ENCODE data around the gene MRAP2. TPM values are rescaled to one million over a fixed set of nuclear protein-coding genes. Genes with fewer than 3 reads are reported as not detected.
"Not testable (repeated sequence)": the region's sequence is repeated elsewhere in the genome, so short reads cannot be mapped to it uniquely, and the experiment has no call there.

MRAP2 gene
- total RNA-seq, 2 experiments from 2014 or later, result not detected

DNA sequence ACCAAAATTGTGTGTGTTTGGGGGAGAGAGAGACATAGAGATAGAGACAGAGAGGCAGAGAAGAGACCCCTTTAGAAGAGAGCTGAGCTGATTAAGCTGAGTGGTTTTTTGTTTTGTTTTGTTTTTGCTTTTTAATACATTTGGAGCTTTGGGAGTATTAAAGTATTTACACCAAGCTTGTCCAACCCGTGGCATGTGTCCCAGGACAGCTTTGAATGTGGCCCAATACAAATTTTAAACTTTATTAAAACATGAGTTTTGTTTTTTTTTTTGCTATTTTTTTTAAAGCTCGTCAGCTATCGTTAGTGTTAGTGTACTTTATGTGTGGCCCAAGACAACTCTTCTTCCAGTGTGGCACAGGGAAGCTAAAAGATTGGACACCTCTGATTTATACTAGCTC lies 56.0 kb downstream of the MRAP2 start:
- DNase-seq, result no peak
- Mint-ChIP-seq H3K36me3 (ENCODE audit: low read depth) (no peaks in the 10 kb centered on the region), H3K4me1 (ENCODE audit: low read depth) (peaks cover 2% of the 10 kb centered on the region), H3K27me3 (ENCODE audit: low read depth) (peaks cover 6% of the 10 kb centered on the region), H3K27ac (no peak overlapping the region), H3K9me3 (no peaks in the 10 kb centered on the region), H3K4me3 (no peak overlapping the region)
- intact Hi-C loops (cut with micrococcal nuclease), result no loop called here
- CTCF ChIA-PET, result no interaction called here

DNA sequence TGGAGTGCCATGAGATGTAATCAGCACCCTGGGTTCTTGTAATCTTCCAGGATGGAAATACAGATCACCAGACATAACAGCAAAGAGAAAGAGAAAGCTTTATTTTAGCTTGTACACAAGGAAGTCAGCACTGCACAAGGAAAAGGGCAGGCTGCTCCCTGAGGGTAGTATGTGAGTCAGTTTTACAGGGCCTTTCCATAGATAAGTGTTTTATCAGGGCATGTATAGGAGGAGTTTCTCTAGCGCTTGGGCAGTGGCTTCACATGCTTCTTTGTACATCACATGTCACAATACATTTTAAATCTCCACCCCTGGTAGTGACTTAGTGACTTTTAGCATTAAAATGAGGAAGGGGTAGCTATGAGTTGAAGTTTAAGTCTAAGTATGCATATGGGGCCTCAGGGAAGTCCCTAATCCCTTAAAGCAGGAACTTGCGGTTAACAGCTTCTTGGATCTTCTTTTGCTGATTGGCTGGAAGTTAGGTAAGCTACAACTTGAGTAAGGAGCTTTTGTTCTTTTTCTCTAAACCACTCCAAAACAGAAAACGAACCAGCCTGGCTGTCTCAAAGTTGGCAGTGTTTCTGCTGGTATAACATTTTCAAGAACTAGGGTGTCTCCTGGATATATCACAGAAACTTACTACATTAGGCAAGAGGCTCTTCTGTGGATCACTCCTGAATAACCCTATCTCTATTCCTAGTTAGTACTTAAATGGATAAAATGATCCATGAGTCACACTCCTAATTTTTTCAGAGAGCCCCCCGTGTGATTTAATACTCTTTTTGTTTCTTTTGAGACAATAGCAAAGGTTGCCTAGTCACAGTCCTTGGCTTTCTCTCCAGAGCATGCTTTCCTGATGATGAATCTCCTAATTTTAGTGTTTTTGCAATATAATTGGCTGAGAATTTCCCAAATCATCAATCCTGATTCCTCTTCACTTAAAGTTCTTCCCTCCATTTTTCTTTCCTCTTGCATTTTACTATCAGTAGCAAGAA lies 60.2 kb downstream of the MRAP2 start:
- Mint-ChIP-seq H3K4me1 (ENCODE audit: low read depth) (peaks cover 2% of the 10 kb centered on the region), H3K9me3 (no peaks in the 10 kb centered on the region), H3K27me3 (ENCODE audit: low read depth) (no peaks in the 10 kb centered on the region), H3K27ac (no peak overlapping the region), H3K4me3 (no peak overlapping the region), H3K36me3 (ENCODE audit: low read depth) (no peaks in the 10 kb centered on the region)
- intact Hi-C loops (cut with micrococcal nuclease), result no loop called here
- no peak for DNase-seq
- CTCF ChIA-PET, result interaction anchor here (0.7 kb wide), 1 partner anchor 26 kb away, joined by 4 read pairs; no protein-coding TSS in a partner anchor

DNA sequence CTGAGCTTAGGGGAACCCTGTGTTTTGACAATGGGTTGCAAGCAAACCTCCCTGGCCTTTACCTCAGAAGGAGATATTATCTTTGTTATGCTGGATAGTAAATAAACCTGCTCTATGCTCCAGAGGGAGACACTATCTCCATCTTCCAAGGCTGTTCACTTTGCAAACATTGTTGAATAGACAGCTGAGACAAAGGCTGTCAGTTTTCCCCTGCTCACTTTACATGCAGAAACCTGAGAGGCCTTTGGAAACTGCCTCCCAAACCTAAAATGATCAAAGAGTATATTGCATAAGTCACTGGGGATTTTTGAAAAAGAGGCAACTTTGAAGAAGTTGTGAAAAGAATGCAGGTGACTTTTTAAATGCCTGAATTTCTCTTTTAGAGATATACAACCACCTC lies 61.6 kb downstream of the MRAP2 start:
- no peak for DNase-seq
- no peak overlapping the region for H3K27ac Mint-ChIP-seq
- no peaks in the 10 kb centered on the region for H3K27me3 Mint-ChIP-seq (ENCODE audit: low read depth)
- H3K4me3 Mint-ChIP-seq, result no peak overlapping the region
- H3K4me1 Mint-ChIP-seq (ENCODE audit: low read depth), result peaks cover 2% of the 10 kb centered on the region
- H3K9me3 Mint-ChIP-seq, result no peaks in the 10 kb centered on the region
- H3K36me3 Mint-ChIP-seq (ENCODE audit: low read depth), result no peaks in the 10 kb centered on the region
- intact Hi-C loops (cut with micrococcal nuclease), result no loop called here
- CTCF ChIA-PET, result no interaction called here

DNA sequence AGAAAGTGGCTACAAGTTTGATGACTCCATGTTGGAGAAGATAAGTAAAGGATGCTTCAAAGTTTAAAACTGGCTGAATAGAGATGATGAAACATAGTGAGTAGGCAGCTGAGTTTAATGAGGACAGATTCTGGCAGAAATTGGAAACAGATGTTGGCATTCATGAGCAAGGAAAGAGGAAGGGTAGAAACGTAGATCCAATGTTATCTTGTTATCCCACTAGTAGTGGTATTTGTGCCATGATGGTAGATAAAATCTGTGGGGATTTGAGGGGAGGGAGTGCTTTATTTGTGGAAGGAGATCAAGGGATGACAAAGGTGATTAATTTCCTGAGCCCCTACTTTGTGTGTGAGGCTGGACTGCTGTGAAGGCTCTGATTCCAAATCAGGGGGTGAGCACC lies 69.5 kb downstream of the MRAP2 start:
- no peak for DNase-seq
- Mint-ChIP-seq H3K27me3 (ENCODE audit: low read depth) (peaks cover 9% of the 10 kb centered on the region), H3K4me1 (ENCODE audit: low read depth) (no peaks in the 10 kb centered on the region), H3K36me3 (ENCODE audit: low read depth) (no peaks in the 10 kb centered on the region), H3K9me3 (no peaks in the 10 kb centered on the region), H3K27ac (no peak overlapping the region), H3K4me3 (no peak overlapping the region)
- CTCF ChIA-PET, result no interaction called here
- intact Hi-C loops (cut with micrococcal nuclease), result no loop called here

GRCh38 chr6:84105215-84105924 lies 71.8 kb downstream of the MRAP2 start:
- H3K4me1 Mint-ChIP-seq (ENCODE audit: low read depth); H3K9me3 Mint-ChIP-seq; H3K27me3 Mint-ChIP-seq (ENCODE audit: low read depth); CTCF ChIA-PET; DNase-seq; H3K36me3 Mint-ChIP-seq (ENCODE audit: low read depth); H3K4me3 Mint-ChIP-seq; H3K27ac Mint-ChIP-seq; intact Hi-C loops (cut with micrococcal nuclease): not testable (repeated sequence)

DNA sequence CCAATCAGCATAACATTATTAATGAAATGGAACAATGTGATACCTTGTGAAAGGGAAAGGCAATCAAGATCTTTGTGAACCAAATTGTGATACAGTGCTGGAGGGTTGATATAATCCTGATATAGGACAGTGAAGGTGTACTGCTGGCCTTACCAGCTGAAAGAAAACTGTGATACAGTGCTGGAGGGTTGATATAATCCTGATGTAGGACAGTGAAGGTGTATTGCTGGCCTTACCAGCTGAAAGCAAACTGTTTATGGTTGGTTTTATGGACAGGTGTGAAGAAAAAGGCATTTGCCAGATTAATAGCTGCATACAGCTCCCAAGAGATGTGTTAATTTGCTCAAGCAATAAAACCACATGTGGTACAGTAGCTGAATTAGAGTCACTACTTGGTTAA lies 73.9 kb downstream of the MRAP2 start:
- Mint-ChIP-seq H3K27ac (no peak overlapping the region), H3K9me3 (peaks cover 3% of the 10 kb centered on the region), H3K36me3 (ENCODE audit: low read depth) (no peaks in the 10 kb centered on the region), H3K27me3 (ENCODE audit: low read depth) (peaks cover 2% of the 10 kb centered on the region), H3K4me1 (ENCODE audit: low read depth) (no peaks in the 10 kb centered on the region), H3K4me3 (no peak overlapping the region)
- CTCF ChIA-PET, result no interaction called here
- DNase-seq, result no peak
- intact Hi-C loops (cut with micrococcal nuclease), result no loop called here

DNA sequence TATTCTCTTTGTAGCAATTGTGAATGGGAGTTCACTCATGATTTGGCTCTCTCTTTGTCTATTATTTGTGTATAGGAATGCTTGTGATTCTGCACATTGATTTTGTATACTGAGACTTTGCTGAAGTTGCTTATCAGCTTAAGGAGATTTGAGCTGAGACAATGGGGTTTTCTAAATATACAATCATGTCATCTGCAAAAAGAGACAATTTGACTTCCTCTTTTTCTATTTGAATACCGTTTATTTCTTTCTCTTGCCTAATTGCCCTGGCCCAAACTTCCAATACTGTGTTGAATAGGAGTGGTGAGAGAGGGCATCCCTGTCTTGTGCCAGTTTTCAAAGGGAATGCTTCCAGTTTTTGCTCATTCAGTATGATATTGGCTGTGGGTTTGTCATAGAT lies 77.8 kb downstream of the MRAP2 start:
- H3K27ac Mint-ChIP-seq; H3K4me3 Mint-ChIP-seq; intact Hi-C loops (cut with micrococcal nuclease); CTCF ChIA-PET; H3K9me3 Mint-ChIP-seq; H3K27me3 Mint-ChIP-seq (ENCODE audit: low read depth); H3K4me1 Mint-ChIP-seq (ENCODE audit: low read depth); H3K36me3 Mint-ChIP-seq (ENCODE audit: low read depth); DNase-seq: not testable (repeated sequence)

GRCh38 chr6:84114933-84115594 lies 81.5 kb downstream of the MRAP2 start:
- peaks cover 13% of the 10 kb centered on the region for H3K9me3 Mint-ChIP-seq
- H3K27me3 Mint-ChIP-seq (ENCODE audit: low read depth); H3K36me3 Mint-ChIP-seq (ENCODE audit: low read depth); H3K4me1 Mint-ChIP-seq (ENCODE audit: low read depth); intact Hi-C loops (cut with micrococcal nuclease); H3K4me3 Mint-ChIP-seq; H3K27ac Mint-ChIP-seq; DNase-seq; CTCF ChIA-PET: not testable (repeated sequence)

DNA sequence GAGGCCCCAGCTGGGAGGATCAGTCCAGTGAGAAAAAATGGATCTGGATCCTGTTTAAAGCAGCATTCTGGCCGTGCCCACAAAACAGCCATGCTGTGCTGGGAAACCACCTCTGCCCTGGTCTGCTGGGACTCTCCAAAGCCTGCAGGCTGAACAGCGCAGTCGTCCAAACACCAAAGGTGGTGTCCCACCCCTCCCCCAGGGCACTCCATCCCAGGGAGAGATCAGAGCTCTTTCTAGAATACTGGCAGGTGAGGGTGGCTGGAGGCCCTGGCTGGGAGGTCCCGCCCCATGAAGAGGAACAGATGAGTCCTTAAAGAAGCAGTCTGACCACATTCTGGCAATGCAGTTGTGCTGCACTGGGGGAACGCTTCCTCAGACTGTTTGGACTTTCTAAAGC lies 84.6 kb downstream of the MRAP2 start:
- CTCF ChIA-PET, result no interaction called here
- Mint-ChIP-seq H3K36me3 (ENCODE audit: low read depth) (peaks cover 13% of the 10 kb centered on the region), H3K27me3 (ENCODE audit: low read depth) (peaks cover 8% of the 10 kb centered on the region), H3K27ac (no peak overlapping the region), H3K4me3 (no peak overlapping the region), H3K4me1 (ENCODE audit: low read depth) (no peaks in the 10 kb centered on the region), H3K9me3 (peaks cover 13% of the 10 kb centered on the region)
- DNase-seq, result no peak
- intact Hi-C loops (cut with micrococcal nuclease), result no loop called here

- Mint-ChIP-seq H3K4me3 (no peak overlapping the region), H3K27me3 (ENCODE audit: low read depth) (peaks cover 2% of the 10 kb centered on the region), H3K9me3 (peaks cover 13% of the 10 kb centered on the region), H3K36me3 (ENCODE audit: low read depth) (peaks cover 21% of the 10 kb centered on the region), H3K27ac (no peak overlapping the region), H3K4me1 (ENCODE audit: low read depth) (no peaks in the 10 kb centered on the region)
- DNase-seq, result no peak
- CTCF ChIA-PET, result interaction anchor here (0.6 kb wide), 1 partner anchor 652 kb away, joined by 4 read pairs; no protein-coding TSS in a partner anchor
- intact Hi-C loops (cut with micrococcal nuclease), result no loop called here
These were observed 85.7 kb downstream of the MRAP2 start for GRCh38 chr6:84119277-84119676.

- Mint-ChIP-seq H3K36me3 (ENCODE audit: low read depth) (peaks cover 35% of the 10 kb centered on the region), H3K9me3 (no peaks in the 10 kb centered on the region), H3K27ac (no peak overlapping the region), H3K4me3 (no peak overlapping the region), H3K4me1 (ENCODE audit: low read depth) (no peaks in the 10 kb centered on the region), H3K27me3 (ENCODE audit: low read depth) (no peaks in the 10 kb centered on the region)
- CTCF ChIA-PET, result no interaction called here
- no peak for DNase-seq
- intact Hi-C loops (cut with micrococcal nuclease), result no loop called here
These were observed 89.6 kb downstream of the MRAP2 start for GRCh38 chr6:84123186-84123585.

DNA sequence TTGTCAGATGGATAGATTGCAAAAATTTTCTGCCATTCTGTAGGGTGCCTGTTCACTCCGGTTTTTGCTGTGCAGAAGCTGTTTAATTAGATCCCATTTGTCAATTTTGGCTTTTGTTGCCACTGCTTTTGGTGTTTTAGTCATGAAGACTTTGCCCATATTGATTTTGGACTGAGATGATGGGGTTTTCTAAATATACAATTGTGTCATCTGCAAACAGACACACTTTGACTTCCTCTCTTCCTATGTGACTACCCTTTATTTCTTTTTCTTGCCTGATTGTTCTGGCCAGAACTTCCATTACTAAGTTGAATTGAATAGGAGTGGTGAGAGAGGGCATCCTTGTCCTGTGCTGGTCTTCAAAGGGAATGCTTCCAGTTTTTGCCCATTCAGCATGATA lies 96.0 kb downstream of the MRAP2 start:
- H3K27me3 Mint-ChIP-seq (ENCODE audit: low read depth); H3K4me3 Mint-ChIP-seq; H3K9me3 Mint-ChIP-seq; CTCF ChIA-PET; intact Hi-C loops (cut with micrococcal nuclease); H3K27ac Mint-ChIP-seq; H3K4me1 Mint-ChIP-seq (ENCODE audit: low read depth); DNase-seq: not testable (repeated sequence)
- H3K36me3 Mint-ChIP-seq (ENCODE audit: low read depth), result peaks cover 31% of the 10 kb centered on the region

All from activated naive CD4-positive, alpha-beta T cell treated with anti-CD3 and anti-CD28 coated beads for 36 hours (primary cell).